GM12878 (cell line): ENCODE results near the gene EPDR1. TPM values are rescaled to one million over a fixed set of nuclear protein-coding genes. Genes with fewer than 3 reads are reported as not detected.

Experiments used
- GABPA ChIP-seq: IDR thresholded peaks from 2 replicates; pipeline ENCODE4 v1.6.1; 2014; ENCODE audit warnings: antibody characterized with exemption, low read depth, mild to moderate bottlenecking, inconsistent platforms
- IKZF2 ChIP-seq, 2 experiments: fragments of 450-650 bp; IDR thresholded peaks; 2 replicates each; pipeline ENCODE4 v1.6.1; 2017; ENCODE audit warnings: mild to moderate bottlenecking in 2 of 2, moderate library complexity in 2 of 2
- MEF2B ChIP-seq: fragments of 450-650 bp; IDR thresholded peaks from 2 replicates; pipeline ENCODE4 v1.6.1; 2018; ENCODE audit warnings: mild to moderate bottlenecking, moderate library complexity; ENCODE audit not compliant: partially characterized antibody, poor library complexity, severe bottlenecking
- MTA2 ChIP-seq: fragments of 450-650 bp; IDR thresholded peaks from 2 replicates; pipeline ENCODE4 v1.6.1; 2016; ENCODE audit warnings: low read depth, mild to moderate bottlenecking, moderate library complexity
- NR2F1 ChIP-seq: fragments of 450-650 bp; conservative IDR thresholded peaks from 2 replicates; pipeline ENCODE4 v1.6.1; 2017; ENCODE audit warnings: mild to moderate bottlenecking
- ZNF217 ChIP-seq: fragments of 450-650 bp; IDR thresholded peaks from 2 replicates; pipeline ENCODE4 v1.6.1; 2017; ENCODE audit warnings: antibody characterized with exemption, mild to moderate bottlenecking
- polyA plus RNA-seq, 11 experiments: library from polyadenylated mRNA; depleted of rRNA in 4 of 11; unstranded in 6 of 11; stranded (reverse) in 5 of 11; fragments of >200 nt; fragmentation: Nextera tagmentation in 4 of 11; fragmentation: Illumina TruSeq in 1 of 11; extraction: Ambion mirVana in 4 of 11; extraction: Trizol in 1 of 11; gene quantifications; 1 replicate in 1 of 11; 2 replicates in 10 of 11; pipeline versions ENCODE4 v1.2.1 to v1.2.3, GENCODE V29; 2011 to 2016; ENCODE audit warnings: inconsistent platforms in 2 of 11, missing spikeins in 2 of 11, low read depth in 1 of 11
- total RNA-seq, 4 experiments: library from RNA; depleted of rRNA in 3 of 4; stranded (reverse); fragments of >200 nt in 3 of 4; fragmentation: Illumina TruSeq in 1 of 4; extraction: Trizol in 1 of 4; gene quantifications; 2 replicates each; pipeline versions ENCODE4 v1.2.1 to v1.2.3, GENCODE V29; 2013 to 2021
- TF ChIP-seq, protein P1 (sequence below): fragments of 450-650 bp; IDR thresholded peaks from 2 replicates; pipeline ENCODE4 v1.6.1; 2016; ENCODE audit warnings: mild to moderate bottlenecking
- TF ChIP-seq, protein P2 (sequence below): fragments of 450-650 bp; IDR thresholded peaks from 2 replicates; pipeline ENCODE4 v1.6.1; 2017; ENCODE audit warnings: mild to moderate bottlenecking, low read depth, inconsistent platforms; ENCODE audit not compliant: poor library complexity, severe bottlenecking

EPDR1 gene
- total and polyA plus RNA-seq, 10 of the 15 experiments (the other 5 are each of a cell fraction or from before 2014, with no cell fraction given) = 1.2 to 18.8 (median 4.7) TPM

DNA sequence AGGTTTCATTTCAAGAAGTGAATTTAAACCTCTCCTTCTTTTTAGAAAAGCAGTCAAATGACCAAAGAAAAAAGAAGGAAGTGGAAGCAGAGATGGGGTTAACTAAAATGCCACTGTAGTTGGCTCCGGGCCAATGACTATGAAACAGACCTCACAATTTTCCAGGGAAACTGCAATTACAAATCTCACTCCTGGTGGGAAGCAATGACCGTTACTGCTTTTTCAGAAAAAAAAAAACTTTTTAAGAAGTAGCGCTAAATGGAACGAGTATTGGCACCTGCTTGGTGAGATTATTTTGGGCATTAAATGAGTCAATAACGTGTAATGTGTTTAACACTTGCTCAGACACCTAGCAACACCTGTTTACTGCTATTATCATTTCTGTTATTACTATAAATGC, 5.0 kb upstream of the EPDR1 start (continued):
- TF ChIP-seq, protein P1, sequence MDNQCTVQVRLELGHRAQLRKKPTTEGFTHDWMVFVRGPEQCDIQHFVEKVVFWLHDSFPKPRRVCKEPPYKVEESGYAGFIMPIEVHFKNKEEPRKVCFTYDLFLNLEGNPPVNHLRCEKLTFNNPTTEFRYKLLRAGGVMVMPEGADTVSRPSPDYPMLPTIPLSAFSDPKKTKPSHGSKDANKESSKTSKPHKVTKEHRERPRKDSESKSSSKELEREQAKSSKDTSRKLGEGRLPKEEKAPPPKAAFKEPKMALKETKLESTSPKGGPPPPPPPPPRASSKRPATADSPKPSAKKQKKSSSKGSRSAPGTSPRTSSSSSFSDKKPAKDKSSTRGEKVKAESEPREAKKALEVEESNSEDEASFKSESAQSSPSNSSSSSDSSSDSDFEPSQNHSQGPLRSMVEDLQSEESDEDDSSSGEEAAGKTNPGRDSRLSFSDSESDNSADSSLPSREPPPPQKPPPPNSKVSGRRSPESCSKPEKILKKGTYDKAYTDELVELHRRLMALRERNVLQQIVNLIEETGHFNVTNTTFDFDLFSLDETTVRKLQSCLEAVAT = 0 out of 2 replicates have a peak, but pooled peaks have one; percentile 36
- TF ChIP-seq, protein P2, sequence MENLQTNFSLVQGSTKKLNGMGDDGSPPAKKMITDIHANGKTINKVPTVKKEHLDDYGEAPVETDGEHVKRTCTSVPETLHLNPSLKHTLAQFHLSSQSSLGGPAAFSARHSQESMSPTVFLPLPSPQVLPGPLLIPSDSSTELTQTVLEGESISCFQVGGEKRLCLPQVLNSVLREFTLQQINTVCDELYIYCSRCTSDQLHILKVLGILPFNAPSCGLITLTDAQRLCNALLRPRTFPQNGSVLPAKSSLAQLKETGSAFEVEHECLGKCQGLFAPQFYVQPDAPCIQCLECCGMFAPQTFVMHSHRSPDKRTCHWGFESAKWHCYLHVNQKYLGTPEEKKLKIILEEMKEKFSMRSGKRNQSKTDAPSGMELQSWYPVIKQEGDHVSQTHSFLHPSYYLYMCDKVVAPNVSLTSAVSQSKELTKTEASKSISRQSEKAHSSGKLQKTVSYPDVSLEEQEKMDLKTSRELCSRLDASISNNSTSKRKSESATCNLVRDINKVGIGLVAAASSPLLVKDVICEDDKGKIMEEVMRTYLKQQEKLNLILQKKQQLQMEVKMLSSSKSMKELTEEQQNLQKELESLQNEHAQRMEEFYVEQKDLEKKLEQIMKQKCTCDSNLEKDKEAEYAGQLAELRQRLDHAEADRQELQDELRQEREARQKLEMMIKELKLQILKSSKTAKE = peak; percentile 69
- peak; percentile 81 for TF ChIP-seq MTA2
- TF ChIP-seq MEF2B = peak; percentile 51
- TF ChIP-seq NR2F1 = 0 out of 2 replicates have a peak, but pooled peaks have one; percentile 15
- no peak for TF ChIP-seq GABPA
- TF ChIP-seq ZNF217 = peak; percentile 61; the same call in 1 of the 2 replicates
- TF ChIP-seq IKZF2 (IDR thresholded peaks at IDR 0.05) = peak; percentile 84 to 86
